ENCODE data around the gene KBTBD8.

The KBTBD8 gene

GRCh38 chr3:66998113-66998903 is at the start of gene KBTBD8:
Gene KBTBD8, plus strand, starts transcription at chr3:66998307. Its CDS starts 49 bp downstream, at chr3:66998356.
- DNase-seq, result peak; percentile 99

- no peak for DNase-seq
Measured at GRCh38 chr3:66948838-66949237, 49.3 kb upstream of the KBTBD8 start.

- DNase-seq, result no peak
Measured at GRCh38 chr3:66949898-66950297, 48.2 kb upstream of the KBTBD8 start.

- DNase-seq, result no peak
Measured at GRCh38 chr3:66952357-66952756, 45.8 kb upstream of the KBTBD8 start.

GRCh38 chr3:66953934-66954445 is 44.1 kb upstream of the KBTBD8 start:
- no peak for DNase-seq

GRCh38 chr3:66956742-66957141 is 41.4 kb upstream of the KBTBD8 start:
- no peak for DNase-seq

GRCh38 chr3:66957367-66957766 is 40.7 kb upstream of the KBTBD8 start:
- no peak for DNase-seq

GRCh38 chr3:66958067-66958466 is 40.0 kb upstream of the KBTBD8 start:
- DNase-seq, result no peak

GRCh38 chr3:66962664-66963063 is 35.4 kb upstream of the KBTBD8 start:
- no peak for DNase-seq

- no peak for DNase-seq
Measured at GRCh38 chr3:66971245-66971644, 26.9 kb upstream of the KBTBD8 start.

GRCh38 chr3:66971891-66972551 is 26.1 kb upstream of the KBTBD8 start:
- DNase-seq, result peak; percentile 72 to 89

- peak in 1 of 2 donors; percentile 29 for DNase-seq
Measured at GRCh38 chr3:66980791-66981190, 17.3 kb upstream of the KBTBD8 start.

- no peak for DNase-seq
Measured at GRCh38 chr3:66983101-66983500, 15.0 kb upstream of the KBTBD8 start.

- peak in 1 of 2 donors; percentile 23 for DNase-seq
Measured at GRCh38 chr3:66985336-66985920, 12.7 kb upstream of the KBTBD8 start.

GRCh38 chr3:66986406-66986805 is 11.7 kb upstream of the KBTBD8 start:
- DNase-seq, result no peak

GRCh38 chr3:66989241-66989640 is 8.9 kb upstream of the KBTBD8 start:
- no peak for DNase-seq

GRCh38 chr3:66989860-66990696 is 8.0 kb upstream of the KBTBD8 start:
- DNase-seq, result peak in 1 of 2 donors; percentile 18

- DNase-seq, result peak; percentile 17 to 41
Measured at GRCh38 chr3:66991459-66991858, 6.6 kb upstream of the KBTBD8 start.

- DNase-seq, result no peak
Measured at GRCh38 chr3:66993082-66993481, 5.0 kb upstream of the KBTBD8 start.

GRCh38 chr3:66994588-66994987 is 3.5 kb upstream of the KBTBD8 start:
- DNase-seq, result no peak

GRCh38 chr3:66996696-66997095 is 1.4 kb upstream of the KBTBD8 start:
- peak; percentile 22 to 36 for DNase-seq

GRCh38 chr3:66997560-66998112 is 471 bp upstream of the KBTBD8 start:
- DNase-seq, result peak; percentile 36 to 49

- peak in 1 of 2 donors; percentile 76 for DNase-seq
Measured at GRCh38 chr3:66998904-66999235, 763 bp downstream of the KBTBD8 start.

All from inflammatory macrophage treated with lipopolysaccharide for 1 hour (primary cell).